Neural crest cell (in vitro differentiated cells): Measurements from ENCODE around the gene TNFRSF19. TPM values are rescaled to one million over a fixed set of nuclear protein-coding genes. Genes with fewer than 3 reads are reported as not detected.

Experiments
- DNase-seq: peaks from one replicate; pipeline ENCODE4 v3.0.0; 2021; ENCODE audit warnings: low read depth, mixed read lengths, low spot score
- H3K27ac Mint-ChIP-seq: one replicate; pipeline ENCODE4 v1.8.0; 2021; ENCODE audit warnings: mild to moderate bottlenecking, mixed read lengths; ENCODE audit not compliant: unreplicated experiment
- H3K27me3 Mint-ChIP-seq: 2 replicates; pipeline ENCODE4 v1.8.0; 2021; ENCODE audit warnings: low read depth, mild to moderate bottlenecking, mixed read lengths
- H3K36me3 Mint-ChIP-seq: 2 replicates; pipeline ENCODE4 v1.8.0; 2021; ENCODE audit warnings: low read depth, mild to moderate bottlenecking, mixed read lengths
- H3K4me1 Mint-ChIP-seq: 2 replicates; pipeline ENCODE4 v1.8.0; 2021; ENCODE audit warnings: mixed read lengths
- H3K4me3 Mint-ChIP-seq: one replicate; pipeline ENCODE4 v1.8.0; 2021; ENCODE audit warnings: mild to moderate bottlenecking, mixed read lengths
- H3K9me3 Mint-ChIP-seq: 2 replicates; pipeline ENCODE4 v1.8.0; 2021; ENCODE audit warnings: mixed read lengths
- total RNA-seq: library from RNA; stranded (reverse); gene quantifications from 2 replicates; pipeline ENCODE4 v1.2.1, GENCODE V29; 2021
- TF ChIP-seq, protein P1 (sequence below): fragments of 200-600 bp; sonication (generic); conservative IDR thresholded peaks from 2 replicates; pipeline ENCODE4 v1.5.0; 2021; ENCODE audit warnings: antibody characterized with exemption, mild to moderate bottlenecking

Gene TNFRSF19
- total RNA-seq, 1 donor from 2014 or later, result 76.1 TPM

DNA sequence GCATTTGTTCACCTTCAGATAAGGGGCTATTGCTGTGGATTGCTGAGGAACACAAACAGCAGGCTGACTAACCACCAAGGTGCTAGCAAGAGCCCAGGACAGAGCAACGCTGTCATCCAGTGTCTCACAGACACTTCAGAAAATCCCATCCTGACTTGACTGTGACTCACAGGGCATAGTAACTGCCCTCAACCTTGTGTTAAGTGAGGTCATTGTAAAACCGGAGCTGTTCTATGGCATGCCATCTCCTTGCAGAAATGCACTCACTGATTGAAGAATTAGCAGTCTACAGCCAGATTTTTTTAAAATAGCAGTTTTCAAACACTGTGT is 51.1 kb downstream of the TNFRSF19 start:
- Mint-ChIP-seq H3K4me1 (peaks cover 20% of the 10 kb centered on the region), H3K4me3 (no peak overlapping the region), H3K36me3 (peaks cover 30% of the 10 kb centered on the region), H3K9me3 (peaks cover 4% of the 10 kb centered on the region), H3K27ac (peak overlapping the region; percentile 24), H3K27me3 (no peaks in the 10 kb centered on the region)
- no peak for DNase-seq
- TF ChIP-seq, protein P1, sequence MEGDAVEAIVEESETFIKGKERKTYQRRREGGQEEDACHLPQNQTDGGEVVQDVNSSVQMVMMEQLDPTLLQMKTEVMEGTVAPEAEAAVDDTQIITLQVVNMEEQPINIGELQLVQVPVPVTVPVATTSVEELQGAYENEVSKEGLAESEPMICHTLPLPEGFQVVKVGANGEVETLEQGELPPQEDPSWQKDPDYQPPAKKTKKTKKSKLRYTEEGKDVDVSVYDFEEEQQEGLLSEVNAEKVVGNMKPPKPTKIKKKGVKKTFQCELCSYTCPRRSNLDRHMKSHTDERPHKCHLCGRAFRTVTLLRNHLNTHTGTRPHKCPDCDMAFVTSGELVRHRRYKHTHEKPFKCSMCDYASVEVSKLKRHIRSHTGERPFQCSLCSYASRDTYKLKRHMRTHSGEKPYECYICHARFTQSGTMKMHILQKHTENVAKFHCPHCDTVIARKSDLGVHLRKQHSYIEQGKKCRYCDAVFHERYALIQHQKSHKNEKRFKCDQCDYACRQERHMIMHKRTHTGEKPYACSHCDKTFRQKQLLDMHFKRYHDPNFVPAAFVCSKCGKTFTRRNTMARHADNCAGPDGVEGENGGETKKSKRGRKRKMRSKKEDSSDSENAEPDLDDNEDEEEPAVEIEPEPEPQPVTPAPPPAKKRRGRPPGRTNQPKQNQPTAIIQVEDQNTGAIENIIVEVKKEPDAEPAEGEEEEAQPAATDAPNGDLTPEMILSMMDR, result no peak

DNA sequence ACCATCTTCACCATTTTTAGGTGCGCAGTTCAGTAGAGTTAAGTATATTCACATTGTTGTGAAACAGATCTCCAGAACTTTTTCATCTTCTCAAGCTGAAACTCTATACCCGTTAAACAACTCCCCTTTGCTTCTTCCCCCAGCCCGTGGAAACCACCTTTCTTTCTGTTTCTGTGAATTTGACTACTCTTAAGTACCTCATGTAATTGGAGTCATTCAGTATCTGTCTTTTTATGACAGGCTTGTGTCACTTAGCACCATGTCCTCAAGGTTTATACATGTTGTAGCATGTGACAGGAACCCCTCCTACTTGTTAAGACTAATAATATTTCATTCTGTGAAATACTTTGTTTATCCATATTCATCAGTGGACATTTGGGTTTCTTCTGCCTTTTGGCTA is 52.8 kb downstream of the TNFRSF19 start:
- Mint-ChIP-seq H3K9me3 (peaks cover 4% of the 10 kb centered on the region), H3K4me3 (no peak overlapping the region), H3K4me1 (peaks cover 26% of the 10 kb centered on the region), H3K36me3 (peaks cover 21% of the 10 kb centered on the region), H3K27me3 (no peaks in the 10 kb centered on the region), H3K27ac (no peak overlapping the region)
- no peak for DNase-seq
- TF ChIP-seq, protein P1, result no peak

DNA sequence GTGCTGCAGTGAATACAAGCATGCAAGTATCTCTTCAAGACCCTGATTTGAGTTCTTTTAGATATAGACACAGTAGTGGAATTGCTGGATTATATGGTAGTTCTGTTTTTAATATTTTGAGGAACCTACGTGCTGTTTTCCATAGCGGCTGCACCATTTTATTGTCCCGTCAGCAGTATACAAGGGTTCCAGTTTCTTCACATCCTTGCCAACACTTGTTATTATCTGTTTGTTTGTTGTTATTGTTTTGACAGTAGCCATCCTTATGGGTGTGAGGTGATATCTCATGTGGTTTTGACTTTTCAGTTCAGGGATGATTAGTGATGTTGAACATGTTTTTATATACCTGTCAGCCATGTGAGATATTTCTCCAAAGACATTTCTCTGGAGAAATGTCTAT is 53.2 kb downstream of the TNFRSF19 start:
- no peak overlapping the region for H3K4me3 Mint-ChIP-seq
- peaks cover 30% of the 10 kb centered on the region for H3K4me1 Mint-ChIP-seq
- H3K36me3 Mint-ChIP-seq, result peaks cover 21% of the 10 kb centered on the region
- DNase-seq, result no peak
- TF ChIP-seq, protein P1, result no peak
- H3K9me3 Mint-ChIP-seq, result peaks cover 4% of the 10 kb centered on the region
- H3K27me3 Mint-ChIP-seq, result no peaks in the 10 kb centered on the region
- no peak overlapping the region for H3K27ac Mint-ChIP-seq

DNA sequence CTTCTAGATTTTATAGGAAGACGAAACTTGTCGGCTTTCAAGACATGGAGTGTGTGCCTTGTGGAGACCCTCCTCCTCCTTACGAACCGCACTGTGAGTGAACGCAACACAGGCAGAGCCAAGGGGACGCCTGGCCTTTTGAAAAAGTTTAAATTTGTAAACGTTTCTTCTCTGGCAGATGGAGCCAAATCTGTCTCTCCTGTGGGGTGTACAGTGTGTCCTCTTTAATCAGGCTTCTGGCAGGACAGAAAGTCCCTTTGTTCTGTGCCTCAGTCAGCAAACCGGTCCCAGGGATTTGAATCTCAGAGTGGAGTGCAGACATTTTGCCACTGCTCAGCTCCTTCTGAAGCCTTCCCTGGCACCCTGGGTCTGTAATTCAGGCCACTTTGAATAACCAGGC is 56.5 kb downstream of the TNFRSF19 start:
- peaks cover 4% of the 10 kb centered on the region for H3K9me3 Mint-ChIP-seq
- peak overlapping the region; percentile 11 for H3K4me3 Mint-ChIP-seq
- H3K4me1 Mint-ChIP-seq, result peaks cover 40% of the 10 kb centered on the region
- peaks cover 21% of the 10 kb centered on the region for H3K36me3 Mint-ChIP-seq
- no peaks in the 10 kb centered on the region for H3K27me3 Mint-ChIP-seq
- TF ChIP-seq, protein P1, result no peak
- no peak for DNase-seq
- H3K27ac Mint-ChIP-seq, result peak overlapping the region; percentile 71

DNA sequence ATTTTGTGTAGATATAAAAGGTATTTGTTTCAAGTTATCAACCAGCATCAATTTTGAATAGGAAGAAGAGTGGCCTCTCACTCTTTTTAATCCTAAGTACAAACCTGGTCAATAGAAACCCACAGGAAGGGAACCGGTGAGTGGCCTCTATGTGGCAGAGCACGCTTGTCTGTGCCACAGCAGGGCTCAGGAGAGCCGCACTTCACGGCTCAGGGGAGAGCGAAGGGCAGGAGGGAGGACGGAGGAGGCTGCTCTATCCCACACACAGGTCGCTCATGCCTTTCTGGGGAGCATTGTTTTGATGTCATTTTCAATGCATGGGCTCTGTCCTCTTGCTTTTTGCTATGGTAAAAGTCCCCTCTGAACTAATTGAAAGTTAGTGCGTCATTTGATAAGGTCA is 57.2 kb downstream of the TNFRSF19 start:
- Mint-ChIP-seq H3K27me3 (no peaks in the 10 kb centered on the region), H3K27ac (peak overlapping the region; percentile 69), H3K36me3 (peaks cover 21% of the 10 kb centered on the region), H3K4me1 (peaks cover 47% of the 10 kb centered on the region), H3K4me3 (no peak overlapping the region), H3K9me3 (peaks cover 4% of the 10 kb centered on the region)
- DNase-seq, result no peak
- TF ChIP-seq, protein P1, result no peak

DNA sequence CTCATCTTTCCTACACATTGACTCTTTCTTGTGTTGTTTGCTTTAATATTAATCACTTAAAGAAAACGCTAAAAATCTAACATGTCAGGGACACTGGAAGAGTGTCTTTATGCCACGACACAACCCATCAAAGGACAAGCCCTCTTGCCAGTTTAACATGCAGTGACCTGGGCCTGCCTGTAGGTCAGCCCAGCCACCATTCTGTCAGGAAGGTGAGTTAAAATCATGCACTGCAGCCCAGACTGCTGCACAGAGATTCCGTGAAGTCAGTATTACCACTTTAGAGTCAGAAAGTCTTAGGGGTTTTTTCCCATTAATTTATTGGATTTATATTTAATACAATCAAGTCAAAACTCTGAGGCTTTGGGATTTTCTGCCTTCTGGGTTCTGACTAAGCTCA is 58.0 kb downstream of the TNFRSF19 start:
- H3K4me1 Mint-ChIP-seq, result peaks cover 51% of the 10 kb centered on the region
- H3K4me3 Mint-ChIP-seq, result no peak overlapping the region
- peak overlapping the region; percentile 54 for H3K27ac Mint-ChIP-seq

More for the DNA sequence above, 58.0 kb downstream of the TNFRSF19 start:
- peaks cover 17% of the 10 kb centered on the region for H3K36me3 Mint-ChIP-seq
- TF ChIP-seq, protein P1, result no peak
- peaks cover 4% of the 10 kb centered on the region for H3K9me3 Mint-ChIP-seq
- no peak for DNase-seq
- no peaks in the 10 kb centered on the region for H3K27me3 Mint-ChIP-seq
